ENCODE data around the gene CBX4.
A peak's percentile ranks its signal among the peaks of the same experiment; 100 is the strongest.

Gene CBX4

DNA sequence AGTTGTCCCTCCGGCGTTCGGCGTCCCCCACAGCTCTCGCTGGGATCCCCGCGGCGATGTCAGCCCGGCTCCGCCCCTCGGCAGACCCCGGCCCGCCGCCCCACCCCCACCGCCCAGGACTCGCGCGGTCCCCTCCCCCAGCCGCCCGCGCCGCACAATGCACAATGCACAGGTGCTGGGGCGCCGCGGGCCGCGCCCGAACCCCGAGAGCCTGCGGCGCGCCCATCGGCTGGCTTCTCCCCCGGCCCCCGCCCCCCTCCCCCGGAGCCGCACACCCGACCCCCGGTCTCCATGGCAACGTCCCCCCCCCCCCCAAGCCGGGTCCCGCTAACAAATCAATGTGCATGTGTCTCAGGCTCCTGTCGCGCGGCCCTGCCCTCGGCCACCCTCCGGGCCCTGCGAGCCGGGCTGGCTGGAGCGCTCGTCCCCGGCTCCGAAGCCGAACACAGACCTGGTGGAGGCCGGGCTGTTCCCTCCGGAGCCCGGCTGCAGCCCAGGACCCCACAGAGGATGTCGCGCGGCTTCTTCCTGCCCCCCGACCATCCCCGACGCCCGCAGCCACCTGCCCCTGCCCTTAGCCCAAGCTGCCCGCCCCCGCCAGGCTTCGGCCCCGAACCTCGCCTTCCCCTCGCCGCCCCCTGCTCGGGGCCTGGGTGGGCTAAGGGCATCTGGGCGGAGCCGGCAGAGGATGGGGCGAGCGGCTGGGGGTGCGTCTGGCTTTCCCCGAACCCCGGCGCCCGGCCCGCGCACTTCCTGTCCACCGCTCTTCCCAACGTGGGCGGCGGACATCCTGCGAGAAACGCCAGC is 41.5 kb downstream of the CBX4 start:
- DNase-seq: no peak

DNA sequence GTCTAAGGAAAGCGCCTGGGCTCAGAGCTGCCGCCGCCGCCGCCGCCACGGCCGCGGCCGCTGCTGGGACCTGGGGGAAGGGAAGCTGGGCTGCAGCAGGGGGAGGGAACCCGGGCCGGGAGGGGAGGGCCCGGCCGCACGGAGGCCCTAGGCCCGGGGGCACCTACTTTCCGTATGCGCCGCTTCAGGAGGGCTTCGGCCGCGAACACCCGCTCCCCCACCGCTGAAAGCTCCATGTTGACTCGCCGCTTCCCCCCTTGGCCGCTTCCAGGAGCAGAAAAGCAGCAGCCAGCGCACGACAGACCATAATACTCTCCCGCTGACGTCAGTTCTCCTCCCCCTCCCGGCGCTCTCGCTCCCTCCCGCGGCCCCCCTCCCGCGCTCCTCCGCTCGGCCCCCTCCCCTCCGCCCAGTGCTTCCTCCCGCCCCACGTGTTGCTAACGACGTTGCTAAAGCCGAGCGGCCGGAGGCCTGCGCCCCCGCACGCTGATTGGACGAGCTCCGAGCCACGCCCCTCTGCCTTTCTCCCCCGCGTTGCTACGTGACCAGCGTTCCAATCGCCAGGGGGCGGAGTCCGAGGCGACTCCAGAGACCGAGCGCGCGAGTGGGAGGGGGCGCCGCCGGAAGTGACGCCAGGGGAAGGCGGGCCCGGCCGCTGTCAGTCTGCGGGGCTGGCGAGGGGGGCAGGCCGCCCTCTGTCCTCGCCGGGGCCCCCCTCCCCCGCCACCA is 42.3 kb downstream of the CBX4 start, which contains the start of gene CBX8:
TSS of gene CBX8 (minus strand) at position 315 of the 729 bp plus-strand sequence. CDS start at position 236, 79 bp downstream.
- peak; percentile 99 for DNase-seq

DNA sequence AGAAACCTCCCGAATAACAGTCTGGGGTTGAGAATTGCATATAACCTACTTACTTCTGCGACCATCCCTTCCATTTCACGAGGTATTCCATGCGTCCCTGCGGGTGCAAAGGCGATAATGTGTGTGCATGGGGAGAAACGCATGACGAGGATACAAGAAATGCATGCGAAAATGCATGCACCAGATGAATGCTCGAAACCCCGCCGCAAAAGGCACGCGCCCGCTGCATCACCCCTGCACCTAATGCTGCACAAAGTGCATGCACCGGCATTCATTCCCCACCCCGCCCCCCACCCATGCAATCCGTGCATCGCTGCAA is 42.8 kb downstream of the CBX4 start:
- no peak for DNase-seq

DNA sequence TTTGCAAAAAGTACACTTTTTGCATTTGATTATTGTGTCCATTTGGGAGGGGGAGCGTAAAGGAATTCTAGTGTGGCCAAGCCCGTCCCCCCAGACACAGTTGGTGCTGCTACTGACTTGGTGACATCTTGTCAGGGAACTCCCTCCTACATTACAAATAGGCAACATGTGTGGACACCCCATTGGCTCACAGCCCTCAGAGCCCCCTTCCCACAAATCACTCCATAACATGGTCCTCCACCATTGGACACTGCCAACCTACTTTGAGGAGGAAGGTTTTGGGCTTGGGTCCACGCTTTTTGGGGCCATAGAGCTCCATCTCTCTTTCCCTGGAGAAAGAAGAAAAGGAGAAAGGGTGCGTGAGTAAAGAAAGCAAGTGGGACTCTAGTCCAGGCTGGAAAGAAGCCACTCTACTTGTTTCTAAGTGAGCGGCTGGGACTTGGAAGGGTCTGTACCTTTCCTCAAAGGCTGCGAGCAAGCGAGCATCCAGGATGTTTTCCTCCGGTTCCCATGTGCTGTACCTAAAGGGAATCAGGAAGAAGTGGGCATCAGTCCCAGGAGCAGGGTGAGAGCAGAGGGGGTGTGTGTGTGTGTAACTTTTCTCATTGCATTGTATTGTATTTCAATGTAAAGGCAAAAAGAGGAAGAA is 43.3 kb downstream of the CBX4 start:
- no peak for DNase-seq

DNA sequence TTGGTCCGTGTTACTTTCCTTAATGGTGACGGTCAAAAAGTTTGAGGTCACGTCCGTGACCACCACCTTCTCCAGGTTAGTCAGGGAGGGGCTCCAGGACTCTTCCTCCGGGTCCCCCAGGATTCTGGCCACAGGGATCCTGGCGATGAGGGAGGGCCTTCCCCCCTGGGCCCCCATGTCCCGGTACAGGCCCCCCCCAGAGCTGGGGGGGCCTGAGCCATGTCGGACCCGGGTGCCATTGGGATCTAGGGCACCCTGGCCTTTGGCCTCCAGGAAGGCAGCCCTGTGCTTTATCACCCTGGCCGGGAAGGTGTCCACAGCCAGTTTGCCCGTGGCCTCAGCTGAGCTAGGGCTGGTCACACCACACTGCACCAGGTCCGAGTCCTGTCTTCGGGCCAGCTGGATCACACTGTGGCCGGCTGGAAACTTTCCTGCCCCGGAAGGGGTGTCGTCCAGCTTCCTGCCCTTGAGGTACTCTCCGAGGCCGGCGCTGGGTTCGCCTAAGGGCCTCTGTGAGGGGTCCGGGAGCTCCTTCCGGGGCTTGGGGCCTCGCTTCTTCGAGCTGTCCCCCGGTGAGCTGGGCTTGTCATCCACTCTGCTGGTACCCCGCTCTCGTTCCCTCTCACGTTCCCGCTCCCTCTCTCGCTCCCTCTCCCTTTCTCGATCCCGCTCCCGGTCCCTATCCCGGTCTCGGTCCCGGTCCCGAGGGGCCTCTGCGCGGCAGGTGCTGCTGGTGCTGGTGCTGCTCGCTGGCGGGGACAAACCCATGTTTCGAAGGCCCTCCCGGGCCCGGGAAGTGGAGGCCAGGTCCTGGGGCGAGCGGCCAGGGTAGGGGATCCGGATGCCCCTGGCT is 44.4 kb downstream of the CBX4 start:
- DNase-seq: no peak

DNA sequence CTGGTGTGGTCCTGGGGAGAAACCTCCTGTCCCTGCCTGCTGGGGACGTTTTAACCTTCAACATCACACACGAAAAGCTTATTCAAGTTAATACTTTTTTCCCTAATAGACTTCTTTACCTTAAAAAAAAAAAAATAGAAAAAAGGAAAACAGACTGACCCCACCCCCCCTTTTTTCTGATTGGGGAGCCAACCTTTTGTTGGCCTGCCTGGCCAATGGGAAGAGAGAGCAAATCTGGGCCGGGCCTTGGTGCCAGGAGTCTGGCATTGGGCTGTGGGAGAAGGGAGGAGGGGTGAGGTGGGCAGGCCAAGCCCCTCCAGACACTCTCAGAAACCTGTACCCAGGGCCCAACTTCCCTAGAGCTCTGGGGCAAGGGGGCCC is 45.3 kb downstream of the CBX4 start:
- no peak for DNase-seq

DNA sequence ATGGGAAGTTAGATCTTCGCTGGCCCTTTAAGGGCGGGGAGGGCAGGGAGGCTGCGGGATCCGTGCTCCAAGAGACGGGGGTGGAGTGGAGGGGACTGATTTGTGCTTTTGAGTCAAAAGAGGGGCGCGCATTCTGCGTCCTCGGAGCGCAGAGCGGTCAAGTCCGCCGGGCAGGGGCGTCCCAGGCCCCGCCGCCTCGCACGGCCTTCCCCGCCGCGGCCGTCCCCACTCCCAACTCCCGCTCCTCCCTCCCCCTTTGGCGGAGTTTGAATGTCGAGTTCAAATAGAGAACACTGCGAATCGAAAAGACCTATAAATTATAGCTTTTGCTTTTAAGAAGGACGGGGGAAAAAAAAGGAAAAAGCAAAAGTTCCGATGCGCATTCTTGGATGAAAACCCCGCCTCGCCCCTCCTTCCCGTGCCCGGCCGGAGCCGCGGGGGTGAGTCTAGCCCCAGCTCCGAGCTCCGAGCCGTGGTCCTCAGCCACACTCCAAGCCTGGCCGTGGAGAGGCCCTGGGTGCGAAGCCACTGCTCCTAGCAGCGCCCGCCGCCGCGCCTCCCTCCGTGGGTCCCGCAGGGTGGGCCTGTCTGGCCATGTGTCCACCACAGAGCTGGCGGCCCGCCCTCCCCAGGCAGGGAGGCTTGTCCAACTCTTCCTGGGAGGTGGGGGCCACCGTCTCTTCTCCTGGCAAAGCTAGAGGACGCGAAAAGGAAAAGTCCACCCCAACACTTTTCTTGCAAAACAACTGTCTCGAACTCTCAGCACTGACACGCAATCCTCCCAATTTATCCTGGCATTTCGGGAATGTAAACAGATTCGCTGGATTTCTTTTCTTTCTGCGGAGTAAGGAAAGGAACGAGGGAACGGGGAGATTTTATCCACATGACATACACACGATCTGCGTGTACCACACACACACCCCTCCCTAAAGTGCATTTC is 46.0 kb downstream of the CBX4 start:
- DNase-seq: no peak

DNA sequence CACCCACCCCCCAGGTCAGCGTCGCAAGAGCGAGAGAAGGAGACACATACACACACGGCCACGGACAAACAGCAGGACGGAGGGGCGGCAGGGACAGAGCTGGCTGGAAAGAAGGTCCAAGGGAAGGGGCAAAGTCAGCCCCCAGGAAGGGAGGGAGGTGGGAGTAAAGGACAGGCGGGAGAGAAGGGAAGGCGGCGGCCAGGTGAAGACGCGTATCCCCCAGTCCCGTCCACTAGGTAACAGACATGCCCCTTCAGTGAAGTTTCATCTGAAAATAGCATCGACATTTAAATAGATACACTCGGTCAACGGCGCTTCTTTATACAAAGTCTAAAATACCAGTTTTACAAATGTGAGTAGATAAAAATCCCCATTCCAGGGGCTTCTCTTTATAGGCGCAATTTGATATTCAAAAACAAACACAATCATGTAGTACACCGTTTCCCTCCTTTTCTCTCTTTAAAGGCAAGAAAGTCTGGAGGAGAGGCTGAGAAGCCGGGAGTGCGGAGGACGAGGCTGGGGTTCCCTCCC is 46.8 kb downstream of the CBX4 start:
- no peak for DNase-seq

DNA sequence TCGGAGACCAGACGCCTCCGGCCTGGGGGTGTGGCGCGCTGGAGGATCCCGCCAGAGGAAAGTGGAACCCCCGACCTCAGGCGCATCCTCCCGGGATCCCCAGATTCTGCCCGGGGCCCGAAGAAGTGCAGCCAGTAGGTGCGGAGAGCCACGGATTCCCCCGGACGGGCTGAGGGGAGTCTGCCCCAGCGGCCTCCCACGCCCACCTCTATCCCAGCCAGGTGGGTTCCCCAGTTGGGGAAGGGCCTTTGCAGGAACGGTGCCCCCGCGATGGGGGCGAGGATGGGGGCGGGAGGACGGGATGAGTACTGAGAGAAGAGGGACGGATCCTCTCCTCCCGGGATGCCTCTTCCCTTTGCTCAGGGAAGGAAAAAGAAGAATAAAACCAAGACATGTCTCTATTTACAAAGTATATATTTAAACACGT is 47.5 kb downstream of the CBX4 start:
- DNase-seq: no peak

DNA sequence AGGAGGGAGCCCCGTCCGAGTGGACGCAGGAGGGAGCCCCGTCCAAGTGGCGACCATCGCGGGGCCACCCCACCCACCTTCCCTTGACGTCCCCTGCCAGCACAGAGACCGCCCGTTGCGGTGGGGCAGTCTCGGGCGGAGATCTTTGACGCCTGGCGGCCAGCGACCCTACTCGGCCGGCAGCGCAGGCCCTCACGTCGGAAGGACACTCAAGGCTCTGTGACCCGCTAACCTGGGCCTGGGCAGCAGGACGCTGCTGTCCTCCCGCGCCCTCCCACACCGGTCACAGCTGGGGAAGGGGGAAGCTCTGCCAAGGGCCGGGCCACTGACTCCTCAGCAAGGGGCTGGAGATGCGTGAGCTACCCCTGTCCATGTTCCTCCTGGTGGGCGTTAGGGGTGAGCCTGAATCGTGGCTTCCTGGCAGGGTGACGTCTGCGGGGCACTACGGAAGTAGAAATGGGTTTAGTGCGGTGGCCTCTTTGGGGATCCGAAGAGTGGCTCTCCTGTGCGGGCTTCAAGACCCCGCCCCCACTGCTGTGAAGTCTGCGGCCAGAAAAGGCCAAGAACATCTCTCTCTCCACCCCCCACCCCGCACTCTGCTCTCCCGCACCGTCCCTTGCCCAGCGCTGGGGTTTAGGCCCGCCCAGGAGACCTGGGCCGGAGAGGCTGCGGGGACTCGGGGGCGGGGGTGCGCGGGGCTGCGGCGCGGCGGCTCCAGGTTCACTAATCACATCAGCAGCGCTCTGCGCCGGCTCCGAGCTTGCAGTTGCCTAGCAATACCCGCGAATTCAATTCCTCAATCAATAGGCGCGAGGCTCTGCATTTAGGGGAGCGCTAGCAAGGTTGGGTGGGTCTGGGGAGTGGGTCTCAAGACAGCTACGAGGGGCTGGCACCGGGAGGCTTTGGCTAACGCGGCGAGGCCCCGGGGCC is 48.2 kb downstream of the CBX4 start:
- DNase-seq: no peak

DNA sequence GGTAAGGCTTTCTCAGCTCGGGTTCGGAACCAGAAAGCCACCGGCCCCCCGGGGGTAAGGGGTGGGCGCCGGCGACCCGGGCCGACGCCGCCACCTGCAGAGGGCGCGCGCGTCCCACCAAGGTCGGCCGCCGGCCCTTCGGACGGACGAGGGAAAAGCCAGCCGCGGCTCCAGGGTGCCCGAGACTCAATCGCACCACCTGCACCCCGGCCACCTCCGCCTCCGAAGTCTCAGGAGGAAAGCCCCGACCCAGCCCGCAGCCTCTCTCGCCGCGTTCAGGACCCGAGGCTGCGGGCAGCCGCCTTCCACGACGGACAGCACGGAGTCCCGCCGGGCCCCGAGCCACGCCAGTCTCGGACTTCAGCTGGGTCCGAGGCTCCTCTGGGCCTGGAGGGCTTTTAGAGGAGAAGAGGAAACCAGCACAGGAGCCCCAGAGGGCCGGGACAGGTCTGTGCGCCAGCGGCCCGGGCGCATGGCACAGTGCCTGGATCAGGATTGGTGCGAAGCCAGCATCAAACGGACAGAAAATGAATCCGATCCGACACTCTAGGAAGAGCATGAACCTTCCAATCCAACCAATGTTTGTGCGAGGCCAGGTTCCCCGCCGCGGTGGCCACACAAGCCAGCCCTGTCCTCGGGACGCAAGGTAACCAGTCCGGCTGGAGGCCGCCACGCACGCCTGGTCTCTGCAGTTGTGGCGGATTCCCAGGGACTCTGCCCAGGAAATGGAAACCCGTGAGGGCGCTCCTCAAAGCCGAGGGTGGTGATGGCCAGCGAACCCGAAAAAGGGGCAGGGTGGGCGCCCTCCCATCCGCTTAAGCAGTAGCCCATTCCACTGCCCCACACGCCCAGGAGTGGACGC is 49.1 kb downstream of the CBX4 start:
- no peak for DNase-seq

DNA sequence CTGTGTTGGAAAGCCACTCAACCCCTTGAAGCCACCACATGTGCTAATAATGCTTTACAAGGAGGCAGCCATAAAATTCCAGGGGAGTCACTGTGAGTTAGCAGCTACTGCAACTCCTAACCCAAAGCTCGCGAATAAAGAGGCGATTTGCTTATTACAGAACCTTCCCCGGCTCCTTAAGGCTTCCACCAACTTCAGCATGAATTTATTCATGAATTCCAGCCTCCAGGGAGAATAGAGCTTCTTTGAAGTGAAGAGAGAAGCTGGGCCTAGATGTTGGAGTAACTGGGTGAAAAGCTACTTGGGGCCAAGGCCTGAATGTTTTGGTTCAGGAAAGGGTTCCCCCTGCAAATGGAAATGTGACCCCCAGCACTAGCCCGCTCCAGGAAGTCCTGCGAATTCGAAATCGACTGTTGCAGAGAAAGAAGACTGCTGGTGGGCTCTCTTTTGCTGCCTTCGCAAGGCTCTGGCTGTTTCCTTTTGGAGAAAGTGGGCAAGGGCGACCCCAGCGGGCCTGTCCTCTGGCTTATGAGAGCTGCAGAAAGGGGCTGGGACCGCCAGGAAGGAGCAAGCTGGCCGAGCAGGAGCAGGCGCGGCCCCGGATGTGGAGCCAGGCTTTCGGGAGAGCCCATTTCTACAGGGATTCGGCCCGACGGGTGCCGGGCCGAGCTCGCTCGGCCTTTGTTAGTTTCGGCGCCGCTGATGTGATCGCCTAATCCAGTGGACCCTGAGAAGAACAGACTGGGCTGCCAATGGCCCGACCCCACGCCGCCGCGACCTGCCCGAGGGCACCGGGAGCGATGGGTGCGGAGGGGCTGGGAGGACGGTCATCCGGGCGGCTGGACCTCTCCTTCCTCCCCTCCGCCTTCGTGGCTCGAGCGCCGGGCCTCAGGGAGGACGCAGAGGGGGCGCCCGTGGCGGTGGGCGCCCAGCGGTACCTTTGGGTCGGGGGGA is 50.0 kb downstream of the CBX4 start:
- no peak for DNase-seq

DNA sequence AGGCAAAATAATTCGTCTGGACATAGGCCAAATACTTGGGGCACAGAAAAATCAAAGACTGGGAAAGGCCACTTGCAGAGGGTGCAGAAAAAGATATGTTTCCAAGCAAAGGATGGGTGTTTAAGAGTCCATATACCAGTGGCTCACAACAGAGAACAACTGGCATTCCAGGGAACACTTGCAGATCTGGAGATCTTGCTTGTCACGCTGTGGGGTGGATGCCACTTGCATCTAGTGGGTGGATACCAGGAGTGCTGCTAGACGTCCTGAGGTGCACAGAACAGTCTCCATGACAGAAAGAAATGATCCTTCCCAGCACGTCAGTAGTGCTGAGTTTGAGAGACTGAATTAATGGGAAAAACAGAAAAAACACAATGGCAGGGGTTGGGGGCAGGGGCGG is 50.8 kb downstream of the CBX4 start:
- no peak for DNase-seq

DNA sequence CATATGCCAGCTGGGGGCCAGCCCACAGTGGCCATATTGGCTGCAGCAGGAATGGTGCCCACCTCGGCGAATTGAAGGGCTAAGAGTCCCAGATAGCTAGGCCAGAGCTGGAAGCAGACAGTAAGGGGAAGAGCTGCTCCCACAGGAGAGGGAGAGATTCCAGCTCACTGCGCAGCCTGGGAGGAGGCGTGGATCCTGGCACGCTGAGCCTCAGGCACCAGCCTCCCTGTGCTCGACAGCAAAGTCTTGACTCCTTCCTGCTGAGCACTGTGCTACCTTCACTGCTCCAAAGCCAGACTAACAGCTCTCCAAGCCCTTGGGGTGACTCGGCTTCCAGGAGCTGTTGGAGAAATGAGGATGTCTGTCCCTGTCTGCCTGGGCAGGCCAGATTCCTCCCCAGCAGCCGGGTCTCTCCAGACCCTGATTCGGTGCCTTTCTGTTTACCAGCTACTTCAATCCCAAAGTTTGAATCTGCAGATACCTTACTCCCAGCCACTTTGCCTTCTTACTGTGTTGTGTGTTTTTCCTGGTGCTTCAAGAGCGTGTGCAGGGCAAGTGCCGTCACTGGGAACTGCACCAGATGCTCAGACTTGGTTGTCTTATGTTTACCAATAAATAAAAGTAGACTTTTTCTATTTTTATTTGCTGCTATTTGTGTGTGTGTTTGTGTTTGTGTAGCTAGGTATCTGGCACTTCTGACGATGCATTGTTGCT is 52.2 kb downstream of the CBX4 start:
- DNase-seq: no peak

DNA sequence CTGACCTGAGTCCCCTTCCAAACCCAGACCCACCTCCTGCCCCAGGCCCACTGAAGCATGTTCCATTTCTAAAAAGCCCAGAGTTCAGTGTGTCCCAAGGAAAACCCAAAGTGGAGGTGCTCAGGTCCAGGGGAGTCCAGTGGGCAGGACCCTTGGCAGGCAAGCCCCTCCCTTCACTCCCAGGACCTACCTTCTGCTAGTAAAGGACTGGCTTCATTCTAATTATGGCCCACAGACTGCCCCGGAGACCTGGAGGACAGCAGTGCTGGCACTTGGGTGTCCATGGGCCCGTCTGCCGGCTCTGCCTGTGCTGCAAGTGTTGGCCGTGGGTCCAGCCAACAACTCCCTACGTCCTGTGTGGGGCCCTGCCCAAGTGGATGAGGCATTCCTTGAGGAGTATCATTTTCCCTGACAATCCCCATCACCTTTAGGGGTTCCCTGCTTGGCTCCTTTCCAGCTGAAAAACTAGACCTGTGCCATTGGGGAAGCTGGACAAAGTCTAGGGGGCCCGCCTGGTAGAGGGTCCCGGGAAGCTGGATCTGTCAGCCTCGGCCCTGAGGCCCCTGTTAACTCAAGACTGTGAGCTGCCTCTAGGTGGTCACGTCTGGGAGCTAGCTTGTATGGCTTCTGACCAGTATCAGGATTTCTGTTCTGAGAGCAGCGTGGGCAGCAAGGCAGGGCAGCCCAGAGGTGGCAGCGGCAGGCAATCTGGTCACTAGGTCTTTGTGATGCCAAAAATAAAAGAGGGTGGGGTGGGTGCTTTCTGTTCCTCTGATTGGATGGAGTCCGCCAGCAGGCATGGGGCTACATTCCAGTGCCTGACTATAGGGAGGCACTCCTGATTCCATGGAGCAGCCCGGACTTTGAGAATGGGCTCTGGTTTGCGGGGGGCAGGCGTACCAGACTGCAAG is 53.1 kb downstream of the CBX4 start:
- DNase-seq: no peak
